IgD-negative memory B cell (primary cell): ENCODE results near the gene RAB6B. TPM values are rescaled to one million over a fixed set of nuclear protein-coding genes. Genes with fewer than 3 reads are reported as not detected.

Experiments used
- H3K27ac Mint-ChIP-seq, 3 donors: one replicate each; pipeline ENCODE4 v1.8.0; 2020 to 2022; ENCODE audit warnings: mild to moderate bottlenecking in 3 of 3, mixed read lengths in 3 of 3, moderate library complexity in 1 of 3
- H3K27me3 Mint-ChIP-seq: one replicate; pipeline ENCODE4 v1.8.0; 2021; ENCODE audit warnings: mixed read lengths
- H3K36me3 Mint-ChIP-seq: one replicate; pipeline ENCODE4 v1.8.0; 2020; ENCODE audit warnings: mild to moderate bottlenecking, mixed read lengths
- H3K4me1 Mint-ChIP-seq, 3 donors: one replicate each; pipeline ENCODE4 v1.8.0; 2020 to 2022; ENCODE audit warnings: mixed read lengths in 3 of 3, mild to moderate bottlenecking in 1 of 3
- H3K4me3 Mint-ChIP-seq, 4 donors: one replicate each; pipeline ENCODE4 v1.8.0; 2020 to 2022; ENCODE audit warnings: mild to moderate bottlenecking in 4 of 4, mixed read lengths in 4 of 4, moderate library complexity in 3 of 4
- H3K9me3 Mint-ChIP-seq, 3 donors: one replicate each; pipeline ENCODE4 v1.8.0; 2020 to 2021; ENCODE audit warnings: mixed read lengths in 3 of 3, mild to moderate bottlenecking in 1 of 3
- polyA plus RNA-seq: library from polyadenylated mRNA; unstranded; fragments of 300-500 nt; fragmentation: Illumina TruSeq; gene quantifications from one replicate; pipeline ENCODE4 v1.2.3, GENCODE V29; 2021

RAB6B gene
- polyA plus RNA-seq, 1 donor from 2014 or later = 0.36 TPM

- Mint-ChIP-seq H3K9me3 (no peaks in the 10 kb centered on the region), H3K4me3 (no peak overlapping the region), H3K36me3 (peaks cover 1% of the 10 kb centered on the region), H3K27ac (no peak overlapping the region), H3K27me3 (no peaks in the 10 kb centered on the region), H3K4me1 (no peaks in the 10 kb centered on the region)
Observed at GRCh38 chr3:133934996-133935842, 39.5 kb upstream of the RAB6B start.

- no peaks in the 10 kb centered on the region for H3K9me3 Mint-ChIP-seq
- H3K4me1 Mint-ChIP-seq = no peaks in the 10 kb centered on the region
- H3K36me3 Mint-ChIP-seq = peaks cover 1% of the 10 kb centered on the region
- H3K4me3 Mint-ChIP-seq = no peak overlapping the region
- H3K27me3 Mint-ChIP-seq = no peaks in the 10 kb centered on the region
- H3K27ac Mint-ChIP-seq = no peak overlapping the region
Observed at GRCh38 chr3:133934073-133934970, 38.6 kb upstream of the RAB6B start.

GRCh38 chr3:133933097-133934024 lies 37.7 kb upstream of the RAB6B start:
- H3K36me3 Mint-ChIP-seq = peaks cover 1% of the 10 kb centered on the region
- peaks cover 4% of the 10 kb centered on the region for H3K27me3 Mint-ChIP-seq
- no peak overlapping the region for H3K27ac Mint-ChIP-seq

GRCh38 chr3:133932009-133932408 lies 36.3 kb upstream of the RAB6B start:
- Mint-ChIP-seq H3K27ac (no peak overlapping the region), H3K4me1 (peaks cover 0 to 10% (median 6%) of the 10 kb centered on the region in 3 donors), H3K27me3 (peaks cover 10% of the 10 kb centered on the region), H3K4me3 (no peak overlapping the region), H3K36me3 (peaks cover 1% of the 10 kb centered on the region), H3K9me3 (no peaks in the 10 kb centered on the region)

More at GRCh38 chr3:133933097-133934024, 37.7 kb upstream of the RAB6B start:
- peaks cover 0 to 4% (median 0%) of the 10 kb centered on the region in 3 donors for H3K4me1 Mint-ChIP-seq
- no peaks in the 10 kb centered on the region for H3K9me3 Mint-ChIP-seq
- H3K4me3 Mint-ChIP-seq = no peak overlapping the region

- Mint-ChIP-seq H3K36me3 (peaks cover 1% of the 10 kb centered on the region), H3K4me1 (peaks cover 0 to 10% (median 6%) of the 10 kb centered on the region in 3 donors), H3K27me3 (peaks cover 17% of the 10 kb centered on the region), H3K4me3 (no peak overlapping the region), H3K9me3 (no peaks in the 10 kb centered on the region), H3K27ac (no peak overlapping the region)
Observed at GRCh38 chr3:133931084-133931483, 35.4 kb upstream of the RAB6B start.

- Mint-ChIP-seq H3K36me3 (peaks cover 1% of the 10 kb centered on the region), H3K27me3 (peaks cover 17% of the 10 kb centered on the region), H3K4me1 (peaks cover 0 to 10% (median 6%) of the 10 kb centered on the region in 3 donors), H3K27ac (no peak overlapping the region), H3K4me3 (peak overlapping the region in 1 of 4 donors; percentile 4), H3K9me3 (no peaks in the 10 kb centered on the region)
Observed at GRCh38 chr3:133930341-133930933, 34.8 kb upstream of the RAB6B start.

- Mint-ChIP-seq H3K4me3 (peak overlapping the region in 3 of 4 donors; percentile 9 to 84 (median 70)), H3K4me1 (peaks cover 0 to 10% (median 6%) of the 10 kb centered on the region in 3 donors), H3K9me3 (no peaks in the 10 kb centered on the region), H3K27me3 (peaks cover 17% of the 10 kb centered on the region), H3K36me3 (no peaks in the 10 kb centered on the region), H3K27ac (peak overlapping the region in 2 of 3 donors; percentile 53 to 89)
Observed at GRCh38 chr3:133928903-133929607, 33.4 kb upstream of the RAB6B start.

GRCh38 chr3:133928136-133928893 lies 32.6 kb upstream of the RAB6B start:
- Mint-ChIP-seq H3K4me3 (peak overlapping the region; percentile 64 to 91 (median 81)), H3K4me1 (peaks cover 0 to 10% (median 6%) of the 10 kb centered on the region in 3 donors), H3K27ac (peak overlapping the region in 1 of 3 donors; percentile 67), H3K9me3 (no peaks in the 10 kb centered on the region), H3K27me3 (peaks cover 17% of the 10 kb centered on the region), H3K36me3 (no peaks in the 10 kb centered on the region)

- no peaks in the 10 kb centered on the region for H3K9me3 Mint-ChIP-seq
- H3K4me1 Mint-ChIP-seq = peaks cover 0 to 10% (median 6%) of the 10 kb centered on the region in 3 donors
- peak overlapping the region; percentile 64 to 91 (median 81) for H3K4me3 Mint-ChIP-seq
- H3K27me3 Mint-ChIP-seq = peaks cover 17% of the 10 kb centered on the region
- no peaks in the 10 kb centered on the region for H3K36me3 Mint-ChIP-seq
- H3K27ac Mint-ChIP-seq = peak overlapping the region in 2 of 3 donors; percentile 8 to 67
Observed at GRCh38 chr3:133927540-133928066, 31.9 kb upstream of the RAB6B start.

GRCh38 chr3:133926736-133927539 lies 31.3 kb upstream of the RAB6B start:
- Mint-ChIP-seq H3K4me1 (peaks cover 0 to 10% (median 6%) of the 10 kb centered on the region in 3 donors), H3K4me3 (peak overlapping the region; percentile 64 to 85 (median 79)), H3K36me3 (no peaks in the 10 kb centered on the region), H3K27me3 (peaks cover 17% of the 10 kb centered on the region), H3K27ac (peak overlapping the region; percentile 8 to 76 (median 36)), H3K9me3 (no peaks in the 10 kb centered on the region)

GRCh38 chr3:133925960-133926735 lies 30.5 kb upstream of the RAB6B start:
- peak overlapping the region in 2 of 3 donors; percentile 36 to 76 for H3K27ac Mint-ChIP-seq
- H3K27me3 Mint-ChIP-seq = peaks cover 17% of the 10 kb centered on the region
- no peaks in the 10 kb centered on the region for H3K36me3 Mint-ChIP-seq
- H3K9me3 Mint-ChIP-seq = no peaks in the 10 kb centered on the region
- H3K4me1 Mint-ChIP-seq = peaks cover 0 to 10% (median 6%) of the 10 kb centered on the region in 3 donors
- peak overlapping the region in 2 of 4 donors; percentile 34 to 64 for H3K4me3 Mint-ChIP-seq
